ENCODE measurements around the gene HPSE2.

The HPSE2 gene

DNA sequence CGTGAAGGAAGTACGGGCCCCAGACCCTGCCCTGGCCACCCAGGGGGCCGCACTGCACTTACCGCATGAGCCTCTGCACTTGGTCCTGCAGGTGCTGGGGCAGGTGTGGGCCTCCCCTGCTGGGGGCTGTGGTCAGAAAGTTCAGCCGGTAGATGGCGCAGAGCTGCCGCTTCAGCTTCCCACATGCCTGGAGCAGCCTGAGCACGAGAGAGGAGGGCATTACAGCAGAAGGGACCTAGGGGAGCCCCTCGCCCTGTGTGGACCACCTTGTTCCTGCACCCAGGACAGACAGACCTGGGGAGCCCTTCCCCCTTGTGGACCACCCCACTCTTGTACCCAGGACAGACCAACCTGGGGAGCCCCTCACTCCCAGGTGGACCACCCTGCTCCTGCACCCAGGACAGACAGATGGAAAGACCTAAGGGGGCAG, 811.9 kb downstream of the HPSE2 start:
- DNase-seq = no peak

DNA sequence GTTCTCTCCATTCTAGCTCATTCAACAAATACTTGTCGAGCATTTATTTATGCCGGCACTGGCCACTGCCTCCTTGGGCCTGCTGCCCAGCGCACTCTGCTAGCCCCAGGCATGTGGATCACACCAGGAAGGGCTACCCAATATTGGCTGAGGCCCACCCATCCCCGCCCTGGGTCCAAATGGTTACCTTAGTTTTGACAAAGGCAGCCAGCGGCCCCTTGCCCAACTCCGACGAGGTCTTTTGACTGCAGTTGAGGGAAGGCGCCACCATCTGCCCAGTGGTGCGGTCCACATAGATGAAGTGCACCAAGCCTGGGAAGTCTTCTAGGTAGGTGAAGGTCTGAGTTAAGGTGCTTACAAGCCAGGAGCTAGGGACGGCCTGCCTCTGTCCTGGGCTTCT, 813.5 kb downstream of the HPSE2 start:
- no peak for DNase-seq

DNA sequence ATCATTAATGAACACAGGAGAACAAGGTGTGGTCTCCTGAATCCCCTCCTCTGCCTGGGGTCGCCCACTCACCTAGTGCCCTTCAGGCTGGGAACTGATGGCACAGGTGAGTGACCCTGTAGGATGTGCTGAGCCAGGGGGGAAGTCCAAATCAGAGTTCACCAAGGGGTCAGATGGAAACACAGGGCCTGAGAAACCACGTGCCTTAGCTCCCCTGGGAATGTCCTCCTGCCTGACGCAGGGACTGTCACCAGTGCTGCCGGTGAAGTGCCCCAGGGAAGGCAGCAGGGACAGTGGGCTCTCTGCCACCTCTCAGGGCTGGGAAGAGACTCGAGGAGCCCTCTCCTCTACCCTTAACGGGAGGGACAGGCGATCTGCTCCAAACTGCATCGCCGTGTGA, 814.9 kb downstream of the HPSE2 start:
- DNase-seq = no peak

DNA sequence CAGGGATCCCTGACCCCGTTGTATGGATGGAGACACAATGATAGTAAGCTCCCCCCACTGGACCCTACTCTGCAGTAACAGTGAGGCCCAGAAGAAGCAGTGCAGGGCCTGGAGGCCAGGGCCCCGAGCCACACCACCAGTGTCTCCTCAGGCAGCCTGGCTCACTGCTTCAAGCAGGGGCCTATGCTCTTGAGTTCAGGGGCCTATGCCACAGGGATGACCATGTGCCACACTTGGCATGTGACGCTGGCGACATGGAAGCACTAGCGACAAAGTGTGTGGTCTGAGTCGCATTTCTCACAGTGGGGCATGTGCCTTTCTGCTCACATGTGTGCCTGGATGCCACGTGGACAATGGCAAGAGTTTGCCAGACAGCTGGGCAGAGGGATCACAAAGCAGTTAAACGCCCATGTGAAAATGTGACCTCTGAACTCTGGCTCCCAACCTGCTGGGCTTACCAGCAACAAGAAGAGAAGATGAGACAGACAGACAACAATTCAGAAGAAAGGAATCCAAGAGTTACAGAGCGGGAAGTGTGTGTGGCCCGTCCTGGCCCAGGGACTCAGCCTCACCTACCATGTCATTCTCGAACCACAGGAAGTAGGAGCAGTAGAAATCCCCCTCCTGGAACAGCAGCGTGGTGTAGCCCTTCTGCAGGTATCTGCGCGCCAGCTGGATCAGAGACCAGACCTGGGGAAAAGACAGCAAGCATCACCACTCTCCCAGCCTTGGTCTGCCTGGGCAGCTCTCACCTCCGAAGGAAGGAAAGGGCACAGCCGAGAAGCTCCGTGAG, 816.0 kb downstream of the HPSE2 start:
- DNase-seq = no peak

DNA sequence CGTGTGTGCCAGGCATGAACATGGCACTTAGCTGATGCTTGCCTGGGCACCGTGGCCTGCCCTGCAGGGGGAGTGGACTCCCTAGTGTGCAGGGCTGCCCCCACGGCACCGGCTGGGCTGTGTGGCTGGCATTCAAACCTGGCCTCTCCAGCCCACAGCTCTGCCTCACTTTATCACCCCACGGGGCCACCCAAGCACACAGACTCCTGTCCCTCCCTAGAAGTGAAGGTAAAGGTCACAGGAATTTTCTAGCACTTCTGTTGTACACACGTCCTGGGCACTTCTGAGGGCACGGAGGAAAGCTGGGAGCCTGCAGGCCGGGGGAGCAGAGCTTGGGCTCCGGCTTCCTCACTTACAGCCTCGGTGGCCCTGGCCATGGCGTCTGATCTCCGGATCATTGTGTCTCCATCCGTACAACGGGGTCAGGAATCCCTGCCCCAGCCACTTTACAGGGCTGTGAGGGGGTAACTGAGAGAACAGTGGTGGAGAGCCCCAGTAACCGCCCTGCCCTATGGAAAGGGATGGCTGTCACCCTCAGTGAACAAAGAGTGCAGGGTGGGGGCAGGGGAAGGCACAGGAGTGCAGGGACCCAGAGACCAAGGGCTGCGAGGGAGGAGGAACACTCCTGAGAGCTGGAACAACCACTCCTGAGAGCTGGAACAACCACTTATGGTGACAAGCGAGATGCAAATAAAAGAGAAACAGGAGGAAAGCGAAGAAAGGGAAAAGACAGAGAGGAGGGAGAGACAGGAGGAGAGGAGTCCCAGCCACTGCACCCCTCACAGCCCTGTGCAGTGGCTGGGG, 816.8 kb downstream of the HPSE2 start:
- no peak for DNase-seq

DNA sequence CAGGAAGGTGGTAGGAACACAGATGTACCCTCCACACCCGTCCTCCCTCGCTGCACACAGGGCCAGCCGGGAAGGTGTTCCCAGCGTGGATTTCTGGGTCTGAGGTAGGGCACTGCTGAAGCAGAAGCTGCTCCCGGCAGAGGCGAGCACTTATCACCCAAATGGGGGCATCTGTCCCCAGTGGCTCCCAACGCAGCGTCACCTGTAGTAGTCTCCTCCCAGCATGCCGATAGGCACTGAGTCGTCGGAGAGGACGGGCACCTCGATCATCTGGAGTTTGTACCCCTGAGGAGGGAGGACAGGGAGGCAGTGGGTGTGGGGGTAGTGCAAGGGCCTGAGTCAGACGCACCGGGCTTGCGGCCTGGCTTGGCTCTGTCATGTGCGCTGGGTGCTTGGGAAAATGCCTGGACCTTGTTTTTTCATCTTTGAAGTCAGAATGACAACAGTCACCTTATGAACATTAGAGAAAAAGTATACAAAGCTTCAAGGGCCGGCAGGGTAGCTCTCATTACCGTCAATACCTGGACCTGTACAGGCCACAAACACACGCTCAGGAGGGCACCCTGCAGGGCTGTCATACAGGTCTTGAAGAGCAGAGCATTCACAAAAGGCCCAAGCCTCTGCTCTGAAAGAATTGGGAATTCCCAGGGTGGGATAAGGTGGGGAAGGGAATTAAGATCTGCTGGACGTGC, 817.5 kb downstream of the HPSE2 start:
- DNase-seq = no peak

DNA sequence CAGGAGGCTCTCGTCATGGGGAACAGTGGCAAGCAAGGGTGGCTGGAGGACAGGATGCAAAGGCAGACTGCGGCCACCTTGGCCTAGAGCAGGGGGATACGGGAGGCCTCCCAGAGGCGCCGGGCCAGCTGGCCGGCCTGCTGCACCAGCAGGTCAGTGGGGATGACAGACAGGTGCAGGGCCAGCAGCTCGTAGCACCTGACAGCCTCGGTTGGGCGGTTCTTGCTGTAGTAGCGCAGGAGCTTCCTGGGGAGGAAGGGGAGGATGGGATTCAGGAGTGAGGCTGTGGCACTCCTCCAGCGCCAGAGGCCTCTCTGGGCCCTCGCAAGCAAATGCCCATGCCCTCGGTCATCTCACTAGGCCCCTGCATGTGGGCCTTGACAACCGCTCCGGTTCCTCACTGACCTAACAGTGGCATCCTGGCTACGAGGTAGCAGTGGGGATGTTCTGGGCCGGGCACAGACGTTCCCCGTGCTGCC, 818.1 kb downstream of the HPSE2 start:
- no peak for DNase-seq

DNA sequence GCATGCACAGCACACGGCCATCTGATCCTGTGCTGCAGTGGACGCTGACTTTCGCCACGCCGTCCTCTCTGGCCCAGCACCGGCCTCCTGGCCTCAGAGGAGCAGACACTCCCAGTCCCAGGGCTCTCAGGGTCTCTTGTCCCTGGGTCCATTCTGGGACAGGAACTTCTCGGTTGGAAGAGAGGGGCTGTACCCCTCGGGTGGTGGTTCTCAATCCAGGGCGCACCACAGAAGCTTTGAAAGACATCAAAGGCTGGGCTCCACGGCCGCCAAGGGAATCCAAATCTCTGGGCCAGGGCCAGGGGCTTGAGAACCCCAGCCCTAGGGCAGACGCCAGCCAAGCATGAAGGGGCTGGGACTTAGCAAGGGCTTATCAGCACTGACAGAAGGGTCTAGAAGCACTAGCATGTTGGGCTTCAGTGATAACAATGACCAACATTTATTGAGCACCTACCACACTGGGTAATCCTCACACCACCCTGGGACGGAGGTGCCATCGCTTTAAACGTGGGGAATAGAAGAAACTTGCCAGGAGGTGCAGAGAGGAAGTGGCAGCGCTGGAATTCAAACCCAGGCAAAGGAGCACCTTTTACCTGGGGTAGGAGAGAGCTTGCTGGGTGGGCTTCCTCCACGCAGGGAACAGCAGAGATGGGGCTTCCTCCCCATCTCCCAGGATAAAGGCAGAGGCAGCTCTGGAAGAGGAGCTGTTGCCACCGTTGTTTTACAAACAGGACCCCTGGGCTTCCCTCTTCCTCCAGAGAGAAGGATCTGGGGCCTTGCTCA, 818.9 kb downstream of the HPSE2 start:
- no peak for DNase-seq

DNA sequence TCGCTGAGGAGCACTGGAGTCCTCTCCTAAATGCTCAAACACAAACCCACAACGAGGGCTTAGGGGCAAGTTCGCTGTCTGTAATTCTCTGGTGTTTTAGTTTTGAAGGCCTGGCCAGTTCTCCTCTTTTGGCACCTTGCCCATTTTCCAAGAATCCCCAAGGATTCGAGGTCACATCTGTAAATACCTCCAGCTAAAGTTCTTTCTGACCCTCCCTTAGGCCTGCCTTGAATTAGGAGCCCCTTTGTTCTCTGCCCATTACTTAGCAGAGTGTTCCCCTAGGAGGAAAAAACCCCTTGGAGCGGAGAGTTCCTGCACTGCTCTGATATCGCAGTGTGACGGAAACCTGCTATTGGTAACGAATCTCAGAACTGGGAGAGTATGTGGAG, 819.9 kb downstream of the HPSE2 start:
- no peak for DNase-seq

DNA sequence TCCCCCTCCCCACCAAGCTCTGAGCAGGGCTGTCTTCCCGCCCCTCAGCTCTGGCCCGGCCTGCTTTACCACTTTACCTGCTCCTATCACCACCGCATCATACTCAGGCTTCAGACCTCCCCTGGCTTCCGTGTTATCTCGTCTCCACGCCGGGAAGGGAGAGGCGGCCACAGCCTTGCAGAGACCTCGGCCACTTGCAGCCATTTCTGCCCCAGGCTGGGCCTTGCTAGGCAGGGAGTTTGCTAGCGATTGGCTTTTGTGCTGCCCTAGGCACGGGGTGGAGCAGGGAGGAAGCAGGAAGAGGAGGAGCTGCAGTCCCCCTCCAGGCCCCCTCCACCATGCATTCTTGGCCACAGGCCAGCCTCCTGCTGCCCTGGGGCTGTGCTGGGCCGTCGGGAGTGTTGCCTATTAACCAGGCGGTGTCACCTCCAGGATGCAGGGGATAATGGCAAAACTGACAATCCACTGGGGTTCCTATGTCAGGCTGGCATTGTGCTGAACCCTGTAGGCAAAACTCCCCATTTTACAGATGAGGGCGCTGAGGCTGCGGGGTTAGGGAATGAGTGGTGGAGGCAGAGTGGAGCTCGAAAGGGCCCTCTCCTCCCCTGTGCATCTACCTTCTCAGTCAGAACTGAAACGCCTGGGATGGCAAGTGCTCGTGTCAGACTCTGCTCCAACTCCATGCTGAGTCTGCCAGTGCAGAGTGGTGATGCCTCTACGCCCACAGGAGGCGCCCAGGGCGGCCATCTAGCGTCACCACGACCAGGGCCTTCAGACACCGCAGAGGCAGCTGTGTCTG, 820.5 kb downstream of the HPSE2 start, which contains the start of gene PYROXD2:
Gene PYROXD2 (minus strand): TSS at position 251 of the 799 bp plus-strand sequence. CDS start 47 bp downstream, at position 204.
- DNase-seq = no peak

DNA sequence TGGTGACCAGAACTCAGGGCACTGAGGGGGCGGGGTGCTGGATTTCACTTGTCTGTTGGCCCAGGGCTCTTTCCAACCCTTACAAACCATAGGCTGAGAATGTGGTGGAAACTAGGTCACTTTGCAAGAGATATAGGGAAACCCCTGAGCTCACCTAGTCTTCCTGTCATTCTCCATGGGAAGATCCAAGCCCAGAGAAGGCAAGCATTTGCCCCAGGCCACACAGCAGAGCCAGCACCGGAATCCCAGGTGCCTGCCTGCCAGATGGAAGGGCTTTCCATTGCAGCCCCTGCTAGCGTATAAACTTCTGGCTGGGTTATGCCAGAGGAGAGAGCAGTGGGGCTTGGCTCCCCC, 821.1 kb downstream of the HPSE2 start:
- DNase-seq = no peak

DNA sequence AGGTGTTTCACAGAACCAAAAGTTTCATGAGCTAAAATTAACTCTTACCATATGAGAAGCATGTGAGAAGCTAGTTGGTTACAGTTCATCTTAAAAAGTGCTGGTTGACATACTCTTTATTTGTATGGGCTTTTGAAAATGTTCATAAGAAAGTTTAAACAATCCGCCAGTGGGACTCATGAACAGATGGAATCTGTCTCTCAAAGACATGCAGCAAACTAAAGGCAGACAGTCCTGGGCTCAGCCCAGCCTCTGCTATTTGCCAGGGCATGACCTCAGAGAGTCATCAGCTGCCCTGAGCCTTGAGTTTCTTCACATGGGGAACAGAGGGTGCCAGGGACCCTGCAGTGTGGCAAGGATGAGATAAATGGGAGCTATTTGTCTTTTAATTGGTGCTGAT, 823.9 kb downstream of the HPSE2 start:
- no peak for DNase-seq

DNA sequence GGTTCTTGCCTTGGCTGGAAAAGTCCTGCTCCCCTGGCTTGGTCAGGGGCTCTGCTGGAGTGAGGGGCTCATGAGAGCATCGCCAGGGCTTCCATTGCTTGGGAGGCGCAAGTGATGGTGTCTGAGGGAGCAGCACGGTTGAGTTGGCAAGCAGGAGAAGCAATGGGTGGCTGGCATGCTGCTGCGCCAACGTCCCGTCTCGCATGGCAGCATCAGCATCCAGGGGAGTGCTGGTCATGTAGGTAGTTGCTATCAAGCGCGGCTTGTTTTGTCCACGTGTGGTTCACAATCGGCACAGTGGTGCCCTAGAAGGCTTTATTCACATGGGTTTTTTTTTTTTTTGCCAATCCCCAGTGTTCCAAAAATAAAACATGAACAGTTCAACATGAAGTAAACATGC, 824.5 kb downstream of the HPSE2 start:
- DNase-seq = no peak

DNA sequence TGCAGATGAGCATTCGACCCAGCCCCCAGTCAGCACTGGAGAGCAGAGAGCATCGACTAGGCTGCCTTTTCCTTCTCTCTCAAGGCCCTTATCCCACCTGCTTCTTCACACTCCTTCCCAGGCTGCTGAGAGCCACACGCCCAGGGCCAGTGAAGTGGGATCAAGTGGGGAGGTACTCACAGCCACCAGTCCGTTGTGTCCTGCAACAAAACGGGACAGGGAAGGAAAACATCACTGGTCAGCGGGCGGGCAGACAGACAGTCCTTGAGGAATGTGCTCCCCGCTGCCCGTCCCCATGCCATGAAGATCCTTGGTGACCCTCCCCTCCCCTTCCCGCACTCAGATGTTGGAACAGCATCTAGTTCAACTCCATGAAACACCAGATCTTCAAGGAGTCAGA, 824.9 kb downstream of the HPSE2 start:
- DNase-seq = no peak

DNA sequence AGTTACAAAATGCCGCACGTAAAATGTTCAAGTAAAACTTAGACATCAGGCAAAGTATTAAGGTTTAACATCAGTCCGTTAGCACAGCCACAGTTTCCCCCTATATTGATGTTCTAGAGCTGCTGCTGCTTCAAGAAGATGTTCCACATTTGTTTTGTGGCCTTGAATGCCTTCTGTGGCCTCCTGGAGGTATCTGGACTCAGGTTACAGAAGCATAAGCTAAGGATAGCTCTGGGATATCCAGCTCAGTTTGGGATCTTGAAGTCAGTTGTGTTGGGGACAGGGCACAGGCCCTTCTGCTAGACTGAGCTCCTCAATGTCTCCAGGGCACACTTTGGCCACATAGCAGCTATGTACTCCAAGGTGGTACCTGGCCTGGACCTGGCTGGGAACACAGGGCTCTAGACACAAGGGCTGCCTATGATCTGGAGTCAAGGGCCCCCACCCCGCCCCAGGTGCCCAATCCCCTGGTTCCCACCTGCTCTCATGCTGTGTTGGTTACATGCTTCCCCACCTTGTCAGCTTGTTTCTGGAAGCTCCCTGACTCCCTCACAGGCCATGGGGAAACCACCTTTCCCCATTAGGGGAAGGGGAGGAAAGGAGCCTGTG, 825.4 kb downstream of the HPSE2 start:
- no peak for DNase-seq

DNA sequence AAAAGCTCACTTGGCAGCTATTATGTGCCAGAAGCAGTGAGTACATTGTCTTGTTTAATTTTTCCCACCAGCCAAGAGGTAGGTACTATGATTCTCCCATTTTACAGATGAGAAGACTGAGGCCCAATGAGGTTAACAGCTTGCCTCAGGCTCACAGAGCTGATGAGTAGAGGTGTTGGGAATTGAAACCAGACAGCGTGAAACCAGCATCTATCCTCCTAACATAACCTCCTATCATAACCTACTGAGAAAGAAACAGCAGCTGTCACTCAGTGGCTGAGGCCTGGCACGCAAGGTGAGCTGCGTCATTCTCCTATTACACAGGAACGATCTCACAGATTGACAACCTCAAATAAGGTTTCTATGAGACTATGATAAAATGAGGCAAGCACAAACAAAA, 826.9 kb downstream of the HPSE2 start:
- no peak for DNase-seq

DNA sequence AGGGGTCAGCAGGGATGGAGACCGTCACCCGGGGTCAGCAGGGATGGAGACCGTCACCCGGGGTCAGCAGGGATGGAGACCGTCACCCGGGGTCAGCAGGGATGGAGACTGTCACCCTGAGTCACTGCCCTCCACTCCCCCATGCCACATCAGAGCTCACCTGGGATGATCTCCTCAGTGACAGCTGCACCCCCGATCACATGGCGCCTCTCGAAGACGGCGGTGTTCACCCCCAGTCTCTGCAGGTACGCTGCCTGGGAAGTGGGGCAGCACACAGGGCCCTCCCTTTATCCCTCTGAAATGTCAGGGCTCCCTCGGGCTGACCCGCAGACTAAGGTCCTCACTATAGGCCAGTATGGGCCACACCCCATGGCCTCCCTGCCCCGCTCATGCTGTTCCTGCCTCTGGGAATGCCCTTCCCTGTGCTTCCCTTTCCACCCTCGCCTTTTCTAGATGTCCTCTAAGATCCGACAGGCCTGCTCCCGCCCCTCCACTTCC, 827.9 kb downstream of the HPSE2 start:
- DNase-seq = no peak

All from SIG-M5 (cell line).